Measurements from ENCODE around the gene ELL2.

Gene ELL2

DNA sequence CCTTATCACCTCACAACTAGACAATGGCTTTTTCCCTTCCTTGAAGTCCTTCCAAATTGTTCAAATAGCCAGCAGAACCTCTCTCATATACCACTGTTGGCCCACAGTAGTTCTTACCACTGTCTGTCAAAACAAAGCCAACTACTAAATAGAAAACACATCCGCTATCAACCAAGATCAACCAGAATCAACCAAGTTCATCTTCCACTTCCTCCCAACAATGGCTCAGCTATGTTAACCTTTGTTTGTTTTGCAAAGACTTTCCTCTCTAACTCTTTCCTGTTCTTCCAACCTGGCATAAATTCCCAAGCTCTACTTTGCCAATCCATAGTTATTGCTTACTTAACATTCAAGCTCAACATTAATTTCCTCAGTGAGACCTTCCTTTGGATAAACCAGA is 15.2 kb downstream of the ELL2 start:
- ChIA-PET POLR2A (ENCODE audit: low non-redundant PET) (no interaction called here), CTCF (interaction anchor here (0.7 to 1.1 kb wide), 4 partner anchors 11 to 370 kb away, joined by 3 read pairs; no protein-coding TSS in a partner anchor)
- DNase-seq (ENCODE audit: low spot score), result no peak
- no peak overlapping the region for H3K27ac ChIP-seq
- TF ChIP-seq CTCF (conservative IDR thresholded peaks at IDR 0.05; ENCODE audit: low read depth), result no peak

GRCh38 chr5:95942968-95943367 is 18.7 kb downstream of the ELL2 start:
- POLR2A ChIA-PET (ENCODE audit: low non-redundant PET), result no interaction called here
- H3K27ac ChIP-seq, result no peak overlapping the region
- CTCF ChIA-PET, result interaction anchor here (0.8 to 1.9 kb wide), 2 partner anchors 18 to 686 kb away, joined by 5 read pairs; partner anchors contain the start of gene ELL2
- no peak for TF ChIP-seq CTCF (conservative IDR thresholded peaks at IDR 0.05; ENCODE audit: low read depth)
- no peak for DNase-seq (ENCODE audit: low spot score)

DNA sequence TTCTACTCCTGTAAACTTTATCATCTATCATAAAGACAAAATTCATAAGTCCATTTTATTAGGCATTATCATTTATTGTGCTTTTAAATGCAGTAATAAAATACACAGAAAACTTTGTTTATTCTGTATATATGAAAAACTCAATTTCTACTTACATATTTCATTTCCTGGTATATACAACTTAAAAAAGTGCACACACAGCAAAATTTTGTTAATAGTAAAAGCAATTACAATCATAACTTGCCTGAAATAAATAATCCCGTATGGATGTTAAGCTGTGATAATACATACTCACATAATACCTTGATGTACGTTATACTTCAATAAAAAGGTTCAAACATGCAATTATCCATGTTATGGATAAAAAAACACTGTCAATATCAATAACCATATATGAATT is 19.2 kb downstream of the ELL2 start:
- no peak for TF ChIP-seq CTCF (conservative IDR thresholded peaks at IDR 0.05; ENCODE audit: low read depth)
- CTCF ChIA-PET, result interaction anchor here (0.8 to 1.9 kb wide), 2 partner anchors 19 to 687 kb away, joined by 5 read pairs; partner anchors contain the start of gene ELL2
- POLR2A ChIA-PET (ENCODE audit: low non-redundant PET), result no interaction called here
- no peak overlapping the region for H3K27ac ChIP-seq
- no peak for DNase-seq (ENCODE audit: low spot score)

GRCh38 chr5:95941756-95942155 is 19.9 kb downstream of the ELL2 start:
- ChIA-PET CTCF (interaction anchor here (1.0 kb wide), 1 partner anchor 19 kb away, joined by 4 read pairs; no protein-coding TSS in a partner anchor), POLR2A (ENCODE audit: low non-redundant PET) (no interaction called here)
- H3K27ac ChIP-seq, result no peak overlapping the region

DNA sequence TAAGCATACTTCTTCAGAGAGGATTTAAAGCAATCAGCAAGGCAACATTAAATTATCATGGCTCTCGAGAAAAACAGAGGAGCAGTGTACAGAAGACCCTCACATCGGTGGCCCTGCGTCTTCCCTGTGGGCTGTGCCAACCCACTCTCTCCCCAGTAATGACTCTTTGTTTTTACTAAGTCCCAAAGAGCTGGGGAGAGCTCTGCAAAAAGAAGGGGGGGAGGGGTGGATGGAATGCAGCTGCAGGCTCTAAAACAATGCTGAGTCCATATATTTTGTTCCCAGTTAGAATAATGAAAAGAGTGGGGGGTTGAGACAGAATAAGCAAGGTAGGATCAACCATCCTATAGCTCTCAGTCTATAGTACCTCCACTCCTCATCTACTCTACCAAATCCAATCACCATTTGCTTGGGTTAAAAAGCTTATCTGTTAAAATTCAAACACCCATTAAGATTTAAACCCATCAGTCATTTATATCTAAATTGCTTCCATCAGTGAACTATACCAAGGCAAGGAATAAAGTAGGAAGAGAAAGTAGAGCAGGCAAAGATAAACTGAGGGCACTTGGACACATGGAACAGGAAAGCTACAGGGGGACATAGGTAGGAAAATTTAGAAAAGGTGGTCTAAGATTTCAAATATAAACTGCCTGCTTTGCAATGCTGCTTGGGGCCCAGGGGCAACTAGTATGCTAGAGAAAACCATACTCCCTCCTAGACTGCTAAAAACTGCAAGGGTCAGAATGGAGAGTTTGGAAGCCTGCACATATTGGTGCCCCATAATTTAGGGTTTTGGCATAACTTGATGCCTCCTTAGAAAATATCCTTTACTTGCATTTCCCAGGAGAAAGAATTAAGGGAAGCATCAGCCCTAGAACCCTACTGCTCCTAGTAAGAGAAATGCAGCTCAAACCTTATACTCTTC is 20.6 kb downstream of the ELL2 start:
- TF ChIP-seq CTCF (conservative IDR thresholded peaks at IDR 0.05; ENCODE audit: low read depth), result no peak
- ChIA-PET POLR2A (ENCODE audit: low non-redundant PET) (no interaction called here), CTCF (interaction anchor here (0.6 to 1.0 kb wide), 3 partner anchors 19 to 41 kb away, joined by 3 to 4 read pairs (median 3); partner anchors contain the start of gene ELL2)
- no peak overlapping the region for H3K27ac ChIP-seq
- DNase-seq (ENCODE audit: low spot score), result no peak

More at GRCh38 chr5:95941756-95942155, 19.9 kb downstream of the ELL2 start:
- no peak for TF ChIP-seq CTCF (conservative IDR thresholded peaks at IDR 0.05; ENCODE audit: low read depth)
- DNase-seq (ENCODE audit: low spot score), result no peak

DNA sequence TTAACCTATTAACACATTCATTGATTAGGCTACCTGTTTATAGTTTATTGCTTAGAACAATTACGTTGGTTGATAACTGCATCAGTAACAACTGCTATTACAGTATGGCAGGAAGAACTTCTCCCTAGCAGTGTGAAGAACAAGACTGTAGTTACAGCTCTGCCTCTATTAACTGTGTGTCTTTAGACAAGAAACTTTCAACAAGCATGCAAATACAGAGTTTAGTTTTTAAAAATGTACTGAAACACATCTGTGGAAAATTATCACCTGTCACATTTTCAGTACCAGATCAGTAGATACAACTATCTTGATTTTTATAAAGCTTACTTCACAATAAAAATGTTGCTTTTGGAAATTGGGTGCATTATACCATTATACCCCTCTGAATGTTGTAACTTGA is 22.2 kb downstream of the ELL2 start:
- POLR2A ChIA-PET (ENCODE audit: low non-redundant PET), result no interaction called here

More for the DNA sequence above, 22.2 kb downstream of the ELL2 start:
- TF ChIP-seq CTCF (conservative IDR thresholded peaks at IDR 0.05; ENCODE audit: low read depth), result no peak
- CTCF ChIA-PET, result interaction anchor here (0.6 kb wide), 1 partner anchor 76 kb away, joined by 3 read pairs; no protein-coding TSS in a partner anchor
- DNase-seq (ENCODE audit: low spot score), result no peak
- no peak overlapping the region for H3K27ac ChIP-seq

All from RWPE1 (cell line).